ENCODE measurements around the gene UCK2. TPM values are rescaled to one million over a fixed set of nuclear protein-coding genes. Genes with fewer than 3 reads are reported as not detected.

UCK2 gene
- total RNA-seq, 1 experiment from 2014 or later, result 219 TPM

- DNase-seq (ENCODE audit: extremely low read depth, low read depth), result no peak
Observed at GRCh38 chr1:165897326-165898303, 70.2 kb downstream of the UCK2 start.

- DNase-seq (ENCODE audit: extremely low read depth, low read depth), result no peak
Observed at GRCh38 chr1:165898837-165899236, 71.4 kb downstream of the UCK2 start.

GRCh38 chr1:165899461-165899941, 72.1 kb downstream of the UCK2 start:
- DNase-seq (ENCODE audit: extremely low read depth, low read depth), result no peak

GRCh38 chr1:165900576-165901380, 73.4 kb downstream of the UCK2 start:
- no peak for DNase-seq (ENCODE audit: extremely low read depth, low read depth)

- no peak for DNase-seq (ENCODE audit: extremely low read depth, low read depth)
Observed at GRCh38 chr1:165902565-165902964, 75.2 kb downstream of the UCK2 start.

- no peak for DNase-seq (ENCODE audit: extremely low read depth, low read depth)
Observed at GRCh38 chr1:165903672-165904071, 76.3 kb downstream of the UCK2 start.

- DNase-seq (ENCODE audit: extremely low read depth, low read depth), result no peak
Observed at GRCh38 chr1:165904948-165905347, 77.5 kb downstream of the UCK2 start.

GRCh38 chr1:165905853-165906252, 78.4 kb downstream of the UCK2 start:
- no peak for DNase-seq (ENCODE audit: extremely low read depth, low read depth)

- no peak for DNase-seq (ENCODE audit: extremely low read depth, low read depth)
Observed at GRCh38 chr1:165907256-165907857, 79.9 kb downstream of the UCK2 start.

- DNase-seq (ENCODE audit: extremely low read depth, low read depth), result no peak
Observed at GRCh38 chr1:165910764-165911421, 83.5 kb downstream of the UCK2 start.

GRCh38 chr1:165911609-165912281, 84.3 kb downstream of the UCK2 start:
- no peak for DNase-seq (ENCODE audit: extremely low read depth, low read depth)

- DNase-seq (ENCODE audit: extremely low read depth, low read depth), result no peak
Observed at GRCh38 chr1:165912638-165913037, 85.2 kb downstream of the UCK2 start.

- peak; percentile 79 for DNase-seq (ENCODE audit: extremely low read depth, low read depth)
Observed at GRCh38 chr1:165914136-165914798, 86.9 kb downstream of the UCK2 start.

GRCh38 chr1:165915480-165915879, 88.1 kb downstream of the UCK2 start:
- no peak for DNase-seq (ENCODE audit: extremely low read depth, low read depth)

- no peak for DNase-seq (ENCODE audit: extremely low read depth, low read depth)
Observed at GRCh38 chr1:165915932-165916348, 88.5 kb downstream of the UCK2 start.

- DNase-seq (ENCODE audit: extremely low read depth, low read depth), result no peak
Observed at GRCh38 chr1:165917166-165917565, 89.8 kb downstream of the UCK2 start.

- DNase-seq (ENCODE audit: extremely low read depth, low read depth), result no peak
Observed at GRCh38 chr1:165924117-165924516, 96.7 kb downstream of the UCK2 start.

GRCh38 chr1:165925498-165926079, 98.2 kb downstream of the UCK2 start:
- DNase-seq (ENCODE audit: extremely low read depth, low read depth), result no peak

- DNase-seq (ENCODE audit: extremely low read depth, low read depth), result no peak
Observed at GRCh38 chr1:165927169-165927568, 99.8 kb downstream of the UCK2 start.

All from NCI-H460 (cell line).